Testis (tissue), 2 donors: ENCODE data around the gene PHKG1.

Experiments used
- CTCF ChIP-seq, 3 experiments: fragments of 450-650 bp in 2 of 3; fragments of 200-600 bp in 1 of 3; sonication (generic) in 1 of 3; IDR thresholded peaks; one replicate each; pipeline ENCODE4 v1.5.1; 2016 to 2019; ENCODE audit warnings: antibody characterized with exemption in 3 of 3, mild to moderate bottlenecking in 2 of 3, moderate library complexity in 1 of 3
- POLR2A ChIP-seq: fragments of 450-650 bp; IDR thresholded peaks from one replicate; pipeline ENCODE4 v1.6.1; 2017; ENCODE audit warnings: antibody characterized with exemption, mild to moderate bottlenecking, moderate library complexity

- TF ChIP-seq CTCF (IDR thresholded peaks at IDR 0.05) (no peak), POLR2A (no peak)
These were observed 5.3 kb downstream of the PHKG1 start for GRCh38 chr7:56087445-56087844.
